ENCODE measurements around the gene KCNE4. TPM values are rescaled to one million over a fixed set of nuclear protein-coding genes. Genes with fewer than 3 reads are reported as not detected.

KCNE4 gene
- total and polyA plus RNA-seq, 2 donors (not counting 1 experiment from before 2014, with no cell fraction given) = not detected

- Histone ChIP-seq H3K9ac (ENCODE audit: low read length) (no peak overlapping the region), H2AFZ (ENCODE audit: insufficient read depth, low read depth, low read length, poor library complexity, severe bottlenecking) (no peak overlapping the region), H3K27ac (ENCODE audit: low read length in 2 of 2) (no peak overlapping the region), H3K4me3 (ENCODE audit: control extremely low read depth in 1 of 5, extremely low read depth in 1 of 5, insufficient read depth in 1 of 5, low read depth in 2 of 5, low read length in 4 of 5) (no peak overlapping the region), H4K20me1 (ENCODE audit: control insufficient read depth, insufficient read depth, low read length, poor library complexity, severe bottlenecking) (no peaks in the 10 kb centered on the region), H3K4me1 (ENCODE audit: control insufficient read depth in 2 of 2, insufficient read depth in 2 of 2, low read length in 2 of 2) (no peaks in the 10 kb centered on the region), H3K9me3 (ENCODE audit: control extremely low read depth in 1 of 3, control insufficient read depth in 2 of 3, insufficient read depth in 1 of 3, low read length in 2 of 3) (peaks cover 0 to 5% (median 0%) of the 10 kb centered on the region in 3 donors), H3K36me3 (replicated peaks in 1 of 2; ENCODE audit: control extremely low read depth in 1 of 2, control insufficient read depth in 1 of 2, extremely low read depth in 1 of 2, insufficient read depth in 2 of 2, low read length in 1 of 2) (no peaks in the 10 kb centered on the region), H3K4me2 (replicated peaks; ENCODE audit: low read depth, low read length, poor library complexity, severe bottlenecking) (no peak overlapping the region), H3K79me2 (ENCODE audit: control insufficient read depth, insufficient read depth, low read length) (no peaks in the 10 kb centered on the region), H3K27me3 (replicated peaks in 1 of 4; ENCODE audit: control extremely low read depth in 1 of 4, control insufficient read depth in 3 of 4, insufficient read depth in 4 of 4, low read length in 3 of 4) (no peaks in the 10 kb centered on the region)
- DNase-seq (no peak), ATAC-seq (ENCODE audit: low read depth) (no peak)
- intact Hi-C loops (cut with micrococcal nuclease) = no loop called here
- Mint-ChIP-seq H3K9me3 (ENCODE audit: insufficient read depth) (no peaks in the 10 kb centered on the region), H3K27me3 (peaks cover 7% of the 10 kb centered on the region), H3K4me1 (no peaks in the 10 kb centered on the region), H3K4me3 (no peak overlapping the region), H3K27ac (no peak overlapping the region)
- CTCF ChIA-PET = no interaction called here
- no peak for TF ChIP-seq EZH2 (IDR thresholded peaks at IDR 0.05; ENCODE audit: borderline replicate concordance, insufficient read depth, low read depth, low read length, poor library complexity, severe bottlenecking)
- no peak for TF ChIP-seq CTCF (IDR thresholded peaks at IDR 0.05)
- POLR2A ChIA-PET = no interaction called here
- WGBS (ENCODE audit: insufficient coverage) = 86% methylated on average over 1 of the region's 2 CpGs
Measured at GRCh38 chr2:223037445-223037800, 14.6 kb upstream of the KCNE4 start.

- POLR2A ChIA-PET = no interaction called here
- DNase-seq (no peak), ATAC-seq (ENCODE audit: low read depth) (no peak)
- Histone ChIP-seq H2AFZ (ENCODE audit: insufficient read depth, low read depth, low read length, poor library complexity, severe bottlenecking) (no peak overlapping the region), H3K9ac (ENCODE audit: low read length) (no peak overlapping the region), H3K4me1 (ENCODE audit: control insufficient read depth in 2 of 2, insufficient read depth in 2 of 2, low read length in 2 of 2) (no peaks in the 10 kb centered on the region), H3K27me3 (replicated peaks in 1 of 4; ENCODE audit: control extremely low read depth in 1 of 4, control insufficient read depth in 3 of 4, insufficient read depth in 4 of 4, low read length in 3 of 4) (no peaks in the 10 kb centered on the region), H3K4me3 (ENCODE audit: control extremely low read depth in 1 of 5, extremely low read depth in 1 of 5, insufficient read depth in 1 of 5, low read depth in 2 of 5, low read length in 4 of 5) (no peak overlapping the region), H4K20me1 (ENCODE audit: control insufficient read depth, insufficient read depth, low read length, poor library complexity, severe bottlenecking) (no peaks in the 10 kb centered on the region), H3K4me2 (replicated peaks; ENCODE audit: low read depth, low read length, poor library complexity, severe bottlenecking) (no peak overlapping the region), H3K9me3 (ENCODE audit: control extremely low read depth in 1 of 3, control insufficient read depth in 2 of 3, insufficient read depth in 1 of 3, low read length in 2 of 3) (no peaks in the 10 kb centered on the region), H3K79me2 (ENCODE audit: control insufficient read depth, insufficient read depth, low read length) (no peaks in the 10 kb centered on the region), H3K27ac (ENCODE audit: low read length in 2 of 2) (no peak overlapping the region), H3K36me3 (replicated peaks in 1 of 2; ENCODE audit: control extremely low read depth in 1 of 2, control insufficient read depth in 1 of 2, extremely low read depth in 1 of 2, insufficient read depth in 2 of 2, low read length in 1 of 2) (no peaks in the 10 kb centered on the region)
- WGBS (ENCODE audit: insufficient coverage) = no CpG with 5 or more reads among the region's 1 CpG
- no peak for TF ChIP-seq EZH2 (IDR thresholded peaks at IDR 0.05; ENCODE audit: borderline replicate concordance, insufficient read depth, low read depth, low read length, poor library complexity, severe bottlenecking)
- no peak for TF ChIP-seq CTCF (IDR thresholded peaks at IDR 0.05)
- Mint-ChIP-seq H3K9me3 (ENCODE audit: insufficient read depth) (no peaks in the 10 kb centered on the region), H3K4me1 (no peaks in the 10 kb centered on the region), H3K27me3 (peaks cover 7% of the 10 kb centered on the region), H3K27ac (no peak overlapping the region), H3K4me3 (no peak overlapping the region)
- CTCF ChIA-PET = no interaction called here
- intact Hi-C loops (cut with micrococcal nuclease) = no loop called here
Measured at GRCh38 chr2:223039618-223040017, 12.4 kb upstream of the KCNE4 start.
